ENCODE data around the gene ADCYAP1R1.

DNA sequence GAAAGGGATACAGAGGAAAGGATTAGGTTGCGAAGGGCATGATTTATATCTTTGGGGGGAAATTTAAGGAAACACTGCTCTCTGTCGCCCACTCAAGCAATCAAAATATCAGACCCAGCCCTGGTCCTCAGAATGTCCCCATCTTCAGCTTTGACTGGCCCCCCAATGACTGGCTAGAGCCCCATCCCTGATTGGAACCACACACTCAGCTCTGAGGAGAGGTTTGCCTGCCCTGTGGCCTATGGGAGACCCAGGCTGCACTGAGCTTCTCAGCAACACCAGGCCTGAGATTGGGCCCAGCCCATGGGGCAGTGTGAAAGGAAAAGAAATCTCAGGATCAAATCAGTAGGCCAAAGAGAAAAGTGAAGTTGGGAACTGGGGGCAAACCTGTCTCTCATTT lies 69.5 kb downstream of the ADCYAP1R1 start:
- TF ChIP-seq CTCF (IDR thresholded peaks at IDR 0.05 in 2 of 3, conservative IDR thresholded peaks at IDR 0.05 in 1 of 3; ENCODE audit: borderline replicate concordance in 1 of 3, insufficient read depth in 1 of 3, low read depth in 2 of 3, low read length in 2 of 3) (no peak), ATF3 (IDR thresholded peaks at IDR 0.05) (no peak), SIN3A (IDR thresholded peaks at IDR 0.05; ENCODE audit: low read depth) (no peak), POLR2A (IDR thresholded peaks at IDR 0.05; ENCODE audit: borderline replicate concordance, extremely low read depth, insufficient read depth, insufficient read length) (no peak), POLR2AphosphoS5 (IDR thresholded peaks at IDR 0.05; ENCODE audit: low read depth, low read length) (no peak), CBX3 (IDR thresholded peaks at IDR 0.05; ENCODE audit: low read depth) (no peak), TCF7L2 (IDR thresholded peaks at IDR 0.05; ENCODE audit: borderline replicate concordance, extremely low read depth, insufficient read depth, insufficient read length) (no peak), EZH2 (IDR thresholded peaks at IDR 0.05) (no peak), ZNF274 (IDR thresholded peaks at IDR 0.05; ENCODE audit: low read depth, low read length) (no peak), CEBPB (IDR thresholded peaks at IDR 0.05; ENCODE audit: low read depth) (no peak)
- TF ChIP-seq, protein P1, sequence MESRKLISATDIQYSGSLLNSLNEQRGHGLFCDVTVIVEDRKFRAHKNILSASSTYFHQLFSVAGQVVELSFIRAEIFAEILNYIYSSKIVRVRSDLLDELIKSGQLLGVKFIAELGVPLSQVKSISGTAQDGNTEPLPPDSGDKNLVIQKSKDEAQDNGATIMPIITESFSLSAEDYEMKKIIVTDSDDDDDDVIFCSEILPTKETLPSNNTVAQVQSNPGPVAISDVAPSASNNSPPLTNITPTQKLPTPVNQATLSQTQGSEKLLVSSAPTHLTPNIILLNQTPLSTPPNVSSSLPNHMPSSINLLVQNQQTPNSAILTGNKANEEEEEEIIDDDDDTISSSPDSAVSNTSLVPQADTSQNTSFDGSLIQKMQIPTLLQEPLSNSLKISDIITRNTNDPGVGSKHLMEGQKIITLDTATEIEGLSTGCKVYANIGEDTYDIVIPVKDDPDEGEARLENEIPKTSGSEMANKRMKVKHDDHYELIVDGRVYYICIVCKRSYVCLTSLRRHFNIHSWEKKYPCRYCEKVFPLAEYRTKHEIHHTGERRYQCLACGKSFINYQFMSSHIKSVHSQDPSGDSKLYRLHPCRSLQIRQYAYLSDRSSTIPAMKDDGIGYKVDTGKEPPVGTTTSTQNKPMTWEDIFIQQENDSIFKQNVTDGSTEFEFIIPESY (IDR thresholded peaks at IDR 0.05; ENCODE audit: extremely low read depth, insufficient replicate concordance, low read length) = no peak
- TF ChIP-seq, protein P2, sequence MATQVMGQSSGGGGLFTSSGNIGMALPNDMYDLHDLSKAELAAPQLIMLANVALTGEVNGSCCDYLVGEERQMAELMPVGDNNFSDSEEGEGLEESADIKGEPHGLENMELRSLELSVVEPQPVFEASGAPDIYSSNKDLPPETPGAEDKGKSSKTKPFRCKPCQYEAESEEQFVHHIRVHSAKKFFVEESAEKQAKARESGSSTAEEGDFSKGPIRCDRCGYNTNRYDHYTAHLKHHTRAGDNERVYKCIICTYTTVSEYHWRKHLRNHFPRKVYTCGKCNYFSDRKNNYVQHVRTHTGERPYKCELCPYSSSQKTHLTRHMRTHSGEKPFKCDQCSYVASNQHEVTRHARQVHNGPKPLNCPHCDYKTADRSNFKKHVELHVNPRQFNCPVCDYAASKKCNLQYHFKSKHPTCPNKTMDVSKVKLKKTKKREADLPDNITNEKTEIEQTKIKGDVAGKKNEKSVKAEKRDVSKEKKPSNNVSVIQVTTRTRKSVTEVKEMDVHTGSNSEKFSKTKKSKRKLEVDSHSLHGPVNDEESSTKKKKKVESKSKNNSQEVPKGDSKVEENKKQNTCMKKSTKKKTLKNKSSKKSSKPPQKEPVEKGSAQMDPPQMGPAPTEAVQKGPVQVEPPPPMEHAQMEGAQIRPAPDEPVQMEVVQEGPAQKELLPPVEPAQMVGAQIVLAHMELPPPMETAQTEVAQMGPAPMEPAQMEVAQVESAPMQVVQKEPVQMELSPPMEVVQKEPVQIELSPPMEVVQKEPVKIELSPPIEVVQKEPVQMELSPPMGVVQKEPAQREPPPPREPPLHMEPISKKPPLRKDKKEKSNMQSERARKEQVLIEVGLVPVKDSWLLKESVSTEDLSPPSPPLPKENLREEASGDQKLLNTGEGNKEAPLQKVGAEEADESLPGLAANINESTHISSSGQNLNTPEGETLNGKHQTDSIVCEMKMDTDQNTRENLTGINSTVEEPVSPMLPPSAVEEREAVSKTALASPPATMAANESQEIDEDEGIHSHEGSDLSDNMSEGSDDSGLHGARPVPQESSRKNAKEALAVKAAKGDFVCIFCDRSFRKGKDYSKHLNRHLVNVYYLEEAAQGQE (IDR thresholded peaks at IDR 0.05; ENCODE audit: low read depth) = no peak

Data from HCT116 (cell line).